Smooth muscle cell (in vitro differentiated cells): Measurements from ENCODE around the gene NOS2. TPM values are rescaled to one million over a fixed set of nuclear protein-coding genes. Genes with fewer than 3 reads are reported as not detected.
"Not testable (repeated sequence)": the region's sequence is repeated elsewhere in the genome, so short reads cannot be mapped to it uniquely, and the experiment has no call there.

ENCODE experiments used
- DNase-seq: peaks from one replicate; lab custom pipeline; 2025; ENCODE audit not compliant: unreplicated experiment; lab: John Stamatoyannopoulos, UW
- H2AFZ ChIP-seq: fragments of 200-600 bp; sonication (generic); 2 replicates; pipeline ENCODE4 v1.6.0; 2016; ENCODE audit warnings: antibody characterized with exemption, low read depth, mild to moderate bottlenecking
- H3F3A ChIP-seq: fragments of 200-600 bp; sonication (generic); 2 replicates; pipeline ENCODE4 v1.6.0; 2017; ENCODE audit warnings: antibody characterized with exemption, low read depth
- H3K27ac ChIP-seq: fragments of 200-600 bp; sonication (generic); 2 replicates; pipeline ENCODE4 v1.5.1; 2016; ENCODE audit warnings: low read depth, mild to moderate bottlenecking
- H3K27me3 ChIP-seq: fragments of 200-600 bp; sonication (generic); 2 replicates; pipeline ENCODE4 v1.6.1; 2016; ENCODE audit warnings: low read depth, mild to moderate bottlenecking
- H3K36me3 ChIP-seq: fragments of 200-600 bp; sonication (generic); 2 replicates; pipeline ENCODE4 v1.5.1; 2016; ENCODE audit warnings: low read depth
- H3K4me1 ChIP-seq: fragments of 200-600 bp; sonication (generic); 2 replicates; pipeline ENCODE4 v1.5.1; 2016; ENCODE audit warnings: low read depth
- H3K4me2 ChIP-seq: fragments of 200-600 bp; sonication (generic); 2 replicates; pipeline ENCODE4 v1.6.0; 2016; ENCODE audit warnings: mild to moderate bottlenecking
- H3K4me3 ChIP-seq: fragments of 200-600 bp; sonication (generic); 2 replicates; pipeline ENCODE4 v1.5.1; 2016; ENCODE audit warnings: mild to moderate bottlenecking
- H3K79me2 ChIP-seq: fragments of 200-600 bp; sonication (generic); 2 replicates; pipeline ENCODE4 v1.6.0; 2016; ENCODE audit warnings: low read depth, mild to moderate bottlenecking
- H3K9ac ChIP-seq: fragments of 200-600 bp; sonication (generic); 2 replicates; pipeline ENCODE4 v1.6.0; 2016; ENCODE audit warnings: low read depth
- H3K9me3 ChIP-seq: fragments of 200-600 bp; sonication (generic); replicated peaks from 2 replicates; pipeline ENCODE4 v1.5.1; 2016; ENCODE audit warnings: low read depth
- H4K20me1 ChIP-seq: fragments of 200-600 bp; sonication (generic); 2 replicates; pipeline ENCODE4 v1.6.0; 2016; ENCODE audit warnings: low read depth
- CTCF ChIP-seq: fragments of 200-600 bp; sonication (generic); IDR thresholded peaks from 2 replicates; pipeline ENCODE4 v1.5.1; 2017; ENCODE audit warnings: borderline replicate concordance, mild to moderate bottlenecking, antibody characterized with exemption; ENCODE audit not compliant: insufficient read depth, poor library complexity, severe bottlenecking
- WGBS: methylation state at CpG from one replicate; pipeline ENCODE4 v1.1.7; 2016; ENCODE audit warnings: low lambda C conversion rate; 5-methylcytosine and 5-hydroxymethylcytosine counted together
- polyA plus RNA-seq: library from polyadenylated mRNA; unstranded; fragments of >200 nt; fragmentation: Nextera tagmentation; extraction: Ambion mirVana; gene quantifications from 2 replicates; pipeline ENCODE4 v1.2.1, GENCODE V29; 2016
- total RNA-seq: library from RNA; depleted of rRNA; stranded (reverse); fragments of >200 nt; gene quantifications from 2 replicates; pipeline ENCODE4 v1.2.3, GENCODE V29; 2014

Gene NOS2
- total and polyA plus RNA-seq, 2 experiments from 2014 or later, result 0.16 TPM; not detected in 1

GRCh38 chr17:27743281-27743885 is 56.9 kb downstream of the NOS2 start:
- Histone ChIP-seq H3K27ac (no peak overlapping the region), H3K79me2 (no peaks in the 10 kb centered on the region), H3K4me1 (no peaks in the 10 kb centered on the region), H3K9ac (no peak overlapping the region), H4K20me1 (no peaks in the 10 kb centered on the region), H3K36me3 (no peaks in the 10 kb centered on the region), H2AFZ (no peak overlapping the region), H3K4me3 (no peak overlapping the region), H3K27me3 (no peaks in the 10 kb centered on the region), H3K9me3 (no peaks in the 10 kb centered on the region), H3F3A (no peaks in the 10 kb centered on the region), H3K4me2 (no peak overlapping the region)
- DNase-seq, result no peak
- TF ChIP-seq CTCF, result no peak
- 88% methylated on average over 8 of the region's 8 CpGs for WGBS

GRCh38 chr17:27741971-27742575 is 58.3 kb downstream of the NOS2 start:
- H4K20me1 ChIP-seq, result no peaks in the 10 kb centered on the region
- no peaks in the 10 kb centered on the region for H3F3A ChIP-seq
- H3K27ac ChIP-seq, result no peak overlapping the region
- no peak for DNase-seq
- H3K27me3 ChIP-seq, result no peaks in the 10 kb centered on the region
- no peak overlapping the region for H3K4me2 ChIP-seq
- no peaks in the 10 kb centered on the region for H3K36me3 ChIP-seq
- no peak overlapping the region for H2AFZ ChIP-seq
- H3K9ac ChIP-seq, result no peak overlapping the region
- no peak overlapping the region for H3K4me3 ChIP-seq
- H3K9me3 ChIP-seq, result no peaks in the 10 kb centered on the region
- no peak for TF ChIP-seq CTCF
- WGBS, result 85% methylated on average over 4 of the region's 4 CpGs
- H3K79me2 ChIP-seq, result no peaks in the 10 kb centered on the region
- H3K4me1 ChIP-seq, result no peaks in the 10 kb centered on the region

- Histone ChIP-seq H3K27me3 (no peaks in the 10 kb centered on the region), H3F3A (no peaks in the 10 kb centered on the region), H3K4me3 (no peak overlapping the region), H3K27ac (no peak overlapping the region), H2AFZ (no peak overlapping the region), H3K9ac (no peak overlapping the region), H3K9me3 (no peaks in the 10 kb centered on the region), H4K20me1 (no peaks in the 10 kb centered on the region), H3K79me2 (no peaks in the 10 kb centered on the region), H3K36me3 (no peaks in the 10 kb centered on the region), H3K4me2 (no peak overlapping the region), H3K4me1 (no peaks in the 10 kb centered on the region)
- TF ChIP-seq CTCF, result no peak
- 72% methylated on average over 9 of the region's 9 CpGs for WGBS
- DNase-seq, result no peak
Measured at GRCh38 chr17:27741361-27741861, 58.9 kb downstream of the NOS2 start.

- H4K20me1 ChIP-seq, H3F3A ChIP-seq, H2AFZ ChIP-seq, H3K79me2 ChIP-seq, H3K36me3 ChIP-seq, H3K27me3 ChIP-seq, H3K27ac ChIP-seq, H3K4me3 ChIP-seq, H3K4me1 ChIP-seq, H3K9me3 ChIP-seq, DNase-seq, H3K4me2 ChIP-seq, H3K9ac ChIP-seq: not testable (repeated sequence)
- WGBS, result 83% methylated on average over 5 of the region's 5 CpGs
Measured at GRCh38 chr17:27740541-27740940, 59.8 kb downstream of the NOS2 start.
